ENCODE data around the gene SYN1. TPM values are rescaled to one million over a fixed set of nuclear protein-coding genes. Genes with fewer than 3 reads are reported as not detected.
"Not testable (repeated sequence)": the region's sequence is repeated elsewhere in the genome, so short reads cannot be mapped to it uniquely, and the experiment has no call there.

The SYN1 gene
- polyA plus RNA-seq, 1 of the 3 experiments (the other 2 are of a cell fraction) = 0.08 TPM

DNA sequence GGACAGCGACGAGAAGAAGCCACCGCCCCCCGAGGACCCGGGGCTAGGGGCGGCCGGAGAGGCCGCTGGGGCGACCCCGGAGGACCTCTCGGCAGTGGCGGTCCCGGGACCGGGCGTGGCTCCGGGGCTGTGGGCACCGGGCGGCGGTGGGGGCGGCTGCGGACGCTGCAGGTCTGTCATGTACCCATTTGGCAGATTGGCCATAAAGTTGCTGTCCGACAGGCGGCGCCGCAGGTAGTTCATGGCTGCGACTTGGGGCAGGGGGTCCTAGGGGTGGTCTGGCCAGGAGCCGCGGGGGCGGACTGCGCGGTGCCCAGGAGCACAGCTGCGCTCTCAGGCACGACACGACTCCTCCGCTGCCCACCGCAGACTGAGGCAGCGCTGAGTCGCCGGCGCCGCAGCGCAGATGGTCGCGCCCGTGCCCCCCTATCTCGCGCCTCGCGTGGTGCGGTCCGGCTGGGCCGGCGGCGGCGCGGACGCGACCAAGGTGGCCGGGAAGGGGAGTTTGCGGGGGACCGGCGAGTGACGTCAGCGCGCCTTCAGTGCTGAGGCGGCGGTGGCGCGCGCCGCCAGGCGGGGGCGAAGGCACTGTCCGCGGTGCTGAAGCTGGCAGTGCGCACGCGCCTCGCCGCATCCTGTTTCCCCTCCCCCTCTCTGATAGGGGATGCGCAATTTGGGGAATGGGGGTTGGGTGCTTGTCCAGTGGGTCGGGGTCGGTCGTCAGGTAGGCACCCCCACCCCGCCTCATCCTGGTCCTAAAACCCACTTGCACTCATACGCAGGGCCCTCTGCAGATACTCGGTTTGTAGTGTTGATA lies at the start of gene SYN1 (continued):
- TF ChIP-seq, protein P1, sequence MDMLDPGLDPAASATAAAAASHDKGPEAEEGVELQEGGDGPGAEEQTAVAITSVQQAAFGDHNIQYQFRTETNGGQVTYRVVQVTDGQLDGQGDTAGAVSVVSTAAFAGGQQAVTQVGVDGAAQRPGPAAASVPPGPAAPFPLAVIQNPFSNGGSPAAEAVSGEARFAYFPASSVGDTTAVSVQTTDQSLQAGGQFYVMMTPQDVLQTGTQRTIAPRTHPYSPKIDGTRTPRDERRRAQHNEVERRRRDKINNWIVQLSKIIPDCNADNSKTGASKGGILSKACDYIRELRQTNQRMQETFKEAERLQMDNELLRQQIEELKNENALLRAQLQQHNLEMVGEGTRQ (IDR thresholded peaks at IDR 0.05; ENCODE audit: borderline replicate concordance, low read depth, low read length) = no peak
- TF ChIP-seq, protein P2, sequence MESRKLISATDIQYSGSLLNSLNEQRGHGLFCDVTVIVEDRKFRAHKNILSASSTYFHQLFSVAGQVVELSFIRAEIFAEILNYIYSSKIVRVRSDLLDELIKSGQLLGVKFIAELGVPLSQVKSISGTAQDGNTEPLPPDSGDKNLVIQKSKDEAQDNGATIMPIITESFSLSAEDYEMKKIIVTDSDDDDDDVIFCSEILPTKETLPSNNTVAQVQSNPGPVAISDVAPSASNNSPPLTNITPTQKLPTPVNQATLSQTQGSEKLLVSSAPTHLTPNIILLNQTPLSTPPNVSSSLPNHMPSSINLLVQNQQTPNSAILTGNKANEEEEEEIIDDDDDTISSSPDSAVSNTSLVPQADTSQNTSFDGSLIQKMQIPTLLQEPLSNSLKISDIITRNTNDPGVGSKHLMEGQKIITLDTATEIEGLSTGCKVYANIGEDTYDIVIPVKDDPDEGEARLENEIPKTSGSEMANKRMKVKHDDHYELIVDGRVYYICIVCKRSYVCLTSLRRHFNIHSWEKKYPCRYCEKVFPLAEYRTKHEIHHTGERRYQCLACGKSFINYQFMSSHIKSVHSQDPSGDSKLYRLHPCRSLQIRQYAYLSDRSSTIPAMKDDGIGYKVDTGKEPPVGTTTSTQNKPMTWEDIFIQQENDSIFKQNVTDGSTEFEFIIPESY (IDR thresholded peaks at IDR 0.05; ENCODE audit: borderline replicate concordance, low read depth) = no peak
- TF ChIP-seq TEAD4 (IDR thresholded peaks at IDR 0.05; ENCODE audit: borderline replicate concordance, insufficient read depth) (no peak), FOXJ3 (CRISPR knock-in tag; IDR thresholded peaks at IDR 0.05) (no peak), GATA2 (CRISPR knock-in tag; IDR thresholded peaks at IDR 0.05) (no peak), POLR2AphosphoS5 (IDR thresholded peaks at IDR 0.05; ENCODE audit: low read depth, low read length) (no peak)

DNA sequence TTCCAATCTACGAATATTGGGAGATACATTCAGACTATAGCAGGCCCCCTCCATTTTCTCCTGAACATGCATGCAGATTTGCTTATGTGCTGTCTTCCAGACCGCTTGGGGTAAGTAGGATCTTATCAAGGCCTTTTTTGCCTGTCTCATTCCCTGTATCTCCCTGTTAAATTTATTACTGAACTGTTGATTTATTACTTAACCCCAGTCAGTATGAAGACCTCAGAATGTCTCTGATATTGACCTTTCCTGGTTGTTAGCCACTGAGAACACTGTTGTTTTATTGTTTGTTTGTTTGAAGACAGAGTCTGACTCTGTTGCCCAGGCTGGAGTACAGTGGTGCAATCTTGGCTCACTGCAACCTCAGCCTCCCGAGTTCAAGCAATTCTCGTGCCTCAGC lies 46.1 kb upstream of the SYN1 start:
- H3K79me2 ChIP-seq (ENCODE audit: insufficient read depth); H3F3A ChIP-seq (replicated peaks; ENCODE audit: insufficient read depth); H3K4me3 ChIP-seq (ENCODE audit: low read depth in 2 of 2, low read length in 1 of 2); H3K27me3 ChIP-seq (ENCODE audit: insufficient read depth); H3K36me3 ChIP-seq (replicated peaks in 1 of 2; ENCODE audit: control insufficient read depth in 1 of 2, insufficient read depth in 2 of 2, low read length in 1 of 2); H3K9me2 ChIP-seq; CTCF ChIA-PET; POLR2A ChIA-PET; H3K9me3 ChIP-seq; H3K27ac ChIP-seq (ENCODE audit: low read depth in 2 of 2, low read length in 1 of 2); H3K9ac ChIP-seq; H3K4me2 ChIP-seq; H2AFZ ChIP-seq (ENCODE audit: low read depth); H3K4me1 ChIP-seq (ENCODE audit: control insufficient read depth in 1 of 2, insufficient read depth in 2 of 2, low read depth in 1 of 2, low read length in 1 of 2); DNase-seq; H4K20me1 ChIP-seq (ENCODE audit: insufficient read depth): not testable (repeated sequence)
- WGBS (ENCODE audit: low lambda C conversion rate) = 49% methylated on average over 4 of the region's 4 CpGs

DNA sequence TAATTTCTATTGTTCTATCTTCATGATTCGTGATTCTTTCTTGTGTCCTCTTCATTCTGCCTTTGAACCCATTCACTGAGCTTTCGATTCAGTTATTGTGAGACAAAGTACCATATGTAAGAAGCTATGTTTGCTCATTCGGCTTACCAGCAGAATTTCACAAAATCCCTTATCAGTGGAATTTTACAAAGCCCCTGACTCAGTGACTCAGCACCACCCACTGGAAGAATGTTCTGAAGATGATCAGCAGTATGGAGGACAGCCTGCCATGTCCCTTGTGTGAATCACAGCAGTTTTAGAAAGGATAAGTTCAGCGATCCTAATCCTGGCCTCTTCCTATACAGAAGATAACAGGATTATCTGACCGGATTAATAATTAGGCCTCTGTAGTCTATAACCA lies 45.1 kb upstream of the SYN1 start:
- no peak overlapping the region for H2AFZ ChIP-seq (ENCODE audit: low read depth)
- TF ChIP-seq, protein P2 (IDR thresholded peaks at IDR 0.05; ENCODE audit: borderline replicate concordance, low read depth) = no peak
- TF ChIP-seq POLR2AphosphoS5 (IDR thresholded peaks at IDR 0.05; ENCODE audit: low read depth, low read length) (no peak), EZH2phosphoT487 (IDR thresholded peaks at IDR 0.05; ENCODE audit: borderline replicate concordance, low read depth) (no peak), RCOR1 (IDR thresholded peaks at IDR 0.05; ENCODE audit: low read length) (no peak), YY1 (IDR thresholded peaks at IDR 0.05; ENCODE audit: low read depth) (no peak), MXI1 (IDR thresholded peaks at IDR 0.05; ENCODE audit: low read depth, low read length) (no peak), JUND (IDR thresholded peaks at IDR 0.05) (no peak), TCF12 (IDR thresholded peaks at IDR 0.05) (no peak), NRF1 (IDR thresholded peaks at IDR 0.05; ENCODE audit: low read depth, low read length) (no peak), NFIC (IDR thresholded peaks at IDR 0.05; ENCODE audit: borderline replicate concordance) (no peak)
- no peaks in the 10 kb centered on the region for H3K9me3 ChIP-seq
- CTCF ChIA-PET = interaction anchor here (1.0 kb wide), 1 partner anchor 14 kb away, joined by 4 read pairs; the partner anchor contains the start of gene ELK1
- H3K9ac ChIP-seq = no peak overlapping the region
- H3K36me3 ChIP-seq (replicated peaks in 1 of 2; ENCODE audit: control insufficient read depth in 1 of 2, insufficient read depth in 2 of 2, low read length in 1 of 2) = no peaks in the 10 kb centered on the region
- no peak overlapping the region for H3K4me3 ChIP-seq (ENCODE audit: low read depth in 2 of 2, low read length in 1 of 2)
- H3K27me3 ChIP-seq (ENCODE audit: insufficient read depth) = no peaks in the 10 kb centered on the region; the same call in 1 of the 2 replicates
- no peak overlapping the region for H3K27ac ChIP-seq (ENCODE audit: low read depth in 2 of 2, low read length in 1 of 2)
- H3F3A ChIP-seq (replicated peaks; ENCODE audit: insufficient read depth) = peaks cover 9% of the 10 kb centered on the region
- no peaks in the 10 kb centered on the region for H3K79me2 ChIP-seq (ENCODE audit: insufficient read depth)
- H3K9me2 ChIP-seq = no peaks in the 10 kb centered on the region
- DNase-seq = no peak
- WGBS (ENCODE audit: low lambda C conversion rate) = 50% methylated on average over 5 of the region's 5 CpGs
- no peaks in the 10 kb centered on the region for H4K20me1 ChIP-seq (ENCODE audit: insufficient read depth)
- 0 out of 4 replicates have a peak, but pooled peaks cover 0 to 5% of the 10 kb centered on the region in 2 experiments for H3K4me1 ChIP-seq (ENCODE audit: control insufficient read depth in 1 of 2, insufficient read depth in 2 of 2, low read depth in 1 of 2, low read length in 1 of 2)
- no peak overlapping the region for H3K4me2 ChIP-seq
- POLR2A ChIA-PET = no interaction called here
